ENCODE results near the gene BMPER.

Gene BMPER

DNA sequence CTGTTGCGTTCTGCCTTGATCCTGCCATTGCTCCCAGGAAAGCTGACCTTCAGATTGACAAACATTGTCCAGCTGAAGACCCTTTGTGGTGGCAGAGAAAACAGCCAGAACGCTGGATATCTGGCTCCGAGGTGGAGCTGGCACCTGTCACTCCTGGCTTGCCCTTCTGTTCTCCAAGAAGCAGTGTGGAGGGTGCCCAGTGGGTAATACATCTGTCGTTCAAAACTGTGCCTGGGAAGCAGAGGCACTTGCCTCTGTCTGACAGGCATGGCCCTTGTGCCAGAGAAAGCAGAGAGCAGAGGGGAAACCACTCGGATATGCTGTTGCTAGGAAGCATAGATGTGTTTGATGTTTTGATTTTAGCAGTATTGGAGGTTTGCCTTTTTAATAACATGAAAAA lies 231.4 kb downstream of the BMPER start:
- H3K9me3 Mint-ChIP-seq = peaks cover 3% of the 10 kb centered on the region
- H3K27ac Mint-ChIP-seq = no peak overlapping the region
- no peaks in the 10 kb centered on the region for H3K36me3 Mint-ChIP-seq (ENCODE audit: low read depth)
- H3K4me1 Mint-ChIP-seq (ENCODE audit: low read depth) = no peaks in the 10 kb centered on the region
- no peak overlapping the region for H3K4me3 Mint-ChIP-seq
- H3K27me3 Mint-ChIP-seq = no peaks in the 10 kb centered on the region

DNA sequence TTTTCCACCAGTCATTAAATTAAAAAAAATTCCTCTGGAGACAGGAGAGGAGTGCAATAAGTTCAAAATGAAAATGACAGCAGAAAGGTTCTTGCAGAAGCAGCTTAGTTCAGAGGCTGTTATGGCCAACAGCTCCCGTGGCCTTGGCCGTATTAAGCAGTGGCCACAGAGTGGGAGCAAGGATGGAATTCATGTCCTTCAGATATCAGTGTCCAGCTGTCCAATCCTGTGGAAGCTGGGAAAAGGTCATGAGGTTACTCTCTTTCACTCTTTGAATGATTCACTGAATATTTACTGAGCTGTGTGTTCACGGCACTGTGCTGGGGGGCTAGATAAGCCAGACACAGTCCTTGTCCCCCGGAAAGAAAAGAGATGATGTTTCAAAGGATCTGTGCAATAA lies 231.8 kb downstream of the BMPER start:
- Mint-ChIP-seq H3K9me3 (peaks cover 3% of the 10 kb centered on the region), H3K4me3 (no peak overlapping the region), H3K27me3 (no peaks in the 10 kb centered on the region), H3K27ac (no peak overlapping the region), H3K4me1 (ENCODE audit: low read depth) (no peaks in the 10 kb centered on the region), H3K36me3 (ENCODE audit: low read depth) (no peaks in the 10 kb centered on the region)

DNA sequence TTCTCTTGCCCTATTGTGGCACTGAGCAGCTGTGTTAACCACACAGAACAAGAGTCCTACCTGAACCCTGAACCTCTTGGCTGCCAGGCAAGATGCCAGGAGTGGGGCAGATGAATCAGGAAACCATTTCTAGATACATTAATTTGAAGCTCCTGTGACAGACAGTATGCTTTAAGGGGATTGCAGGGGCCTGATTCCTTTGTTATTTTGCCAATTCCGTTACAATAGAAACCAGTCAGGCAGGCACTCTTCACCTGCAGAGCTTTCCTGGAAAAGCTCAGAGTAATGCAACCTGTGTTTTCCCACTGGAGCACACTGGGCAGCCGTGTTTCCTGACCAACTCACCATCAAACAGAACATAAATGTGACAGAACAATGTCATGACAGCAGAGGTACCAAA lies 233.1 kb downstream of the BMPER start:
- no peak overlapping the region for H3K4me3 Mint-ChIP-seq
- no peaks in the 10 kb centered on the region for H3K36me3 Mint-ChIP-seq (ENCODE audit: low read depth)
- H3K27me3 Mint-ChIP-seq = no peaks in the 10 kb centered on the region
- H3K4me1 Mint-ChIP-seq (ENCODE audit: low read depth) = no peaks in the 10 kb centered on the region
- H3K9me3 Mint-ChIP-seq = peaks cover 3% of the 10 kb centered on the region
- no peak overlapping the region for H3K27ac Mint-ChIP-seq

DNA sequence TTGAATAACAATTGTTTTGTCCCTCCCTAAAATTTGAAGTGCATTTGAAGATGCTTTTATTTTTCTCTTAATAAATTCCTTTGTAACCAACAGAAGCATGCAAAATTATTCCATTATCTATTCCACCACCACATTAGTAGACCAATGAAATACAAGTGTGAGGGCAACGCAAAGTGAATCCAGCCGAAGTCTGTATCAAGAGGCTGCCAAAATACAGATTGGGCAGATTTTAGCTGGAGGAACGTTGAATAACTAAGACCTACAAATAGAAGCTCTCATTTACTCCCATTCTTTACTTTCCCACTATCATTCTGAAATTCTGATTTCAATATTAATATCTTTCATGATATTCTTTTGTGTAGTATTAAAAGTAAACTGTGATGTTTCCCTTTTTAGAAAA lies 233.7 kb downstream of the BMPER start:
- Mint-ChIP-seq H3K4me1 (ENCODE audit: low read depth) (no peaks in the 10 kb centered on the region), H3K27ac (no peak overlapping the region), H3K36me3 (ENCODE audit: low read depth) (no peaks in the 10 kb centered on the region)

DNA sequence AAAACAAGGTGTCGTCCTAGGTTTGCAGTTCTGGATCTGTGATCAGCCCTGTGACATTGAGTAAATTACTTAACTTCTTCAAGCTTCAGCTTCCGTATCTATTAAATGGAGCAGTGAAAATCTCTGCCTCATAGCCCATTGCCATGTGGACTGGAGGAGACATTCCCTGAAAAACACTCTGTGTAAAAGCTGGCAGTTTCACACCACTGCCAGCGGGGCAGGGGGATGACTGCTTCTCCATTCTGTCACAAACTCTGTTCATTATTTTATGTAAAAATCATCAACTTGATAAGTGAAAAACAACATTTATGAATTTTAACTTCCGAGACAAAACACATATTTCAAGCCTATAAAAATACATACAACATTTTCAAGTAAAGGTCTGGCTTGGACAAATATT lies 234.7 kb downstream of the BMPER start:
- Mint-ChIP-seq H3K27me3 (no peaks in the 10 kb centered on the region), H3K9me3 (peaks cover 7% of the 10 kb centered on the region), H3K36me3 (ENCODE audit: low read depth) (no peaks in the 10 kb centered on the region), H3K4me3 (no peak overlapping the region), H3K27ac (no peak overlapping the region), H3K4me1 (ENCODE audit: low read depth) (no peaks in the 10 kb centered on the region)

More for the DNA sequence above, 233.7 kb downstream of the BMPER start:
- H3K4me3 Mint-ChIP-seq = no peak overlapping the region
- peaks cover 3% of the 10 kb centered on the region for H3K9me3 Mint-ChIP-seq
- H3K27me3 Mint-ChIP-seq = no peaks in the 10 kb centered on the region

DNA sequence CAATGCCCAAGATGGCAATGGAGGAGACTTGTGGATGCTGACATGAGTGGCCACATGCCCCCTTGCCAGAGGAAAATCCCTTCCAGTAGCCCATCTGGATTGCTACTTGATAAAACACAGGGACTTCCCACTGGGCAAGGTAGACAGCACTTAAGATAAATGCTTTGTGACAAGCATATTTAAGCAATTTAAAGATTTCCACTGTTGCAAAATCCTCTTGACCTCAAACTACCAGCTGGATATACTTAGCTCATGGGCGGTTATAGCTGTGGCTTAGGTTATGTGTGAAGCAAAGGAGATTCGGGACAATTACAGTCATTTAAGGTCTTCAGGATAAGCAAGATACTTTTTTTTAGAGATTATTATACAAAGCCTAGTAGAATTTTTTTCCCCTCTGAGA lies 238.1 kb downstream of the BMPER start:
- H3K4me3 Mint-ChIP-seq = no peak overlapping the region
- no peaks in the 10 kb centered on the region for H3K4me1 Mint-ChIP-seq (ENCODE audit: low read depth)
- H3K36me3 Mint-ChIP-seq (ENCODE audit: low read depth) = no peaks in the 10 kb centered on the region
- H3K27ac Mint-ChIP-seq = no peak overlapping the region
- H3K9me3 Mint-ChIP-seq = peaks cover 7% of the 10 kb centered on the region
- no peaks in the 10 kb centered on the region for H3K27me3 Mint-ChIP-seq

DNA sequence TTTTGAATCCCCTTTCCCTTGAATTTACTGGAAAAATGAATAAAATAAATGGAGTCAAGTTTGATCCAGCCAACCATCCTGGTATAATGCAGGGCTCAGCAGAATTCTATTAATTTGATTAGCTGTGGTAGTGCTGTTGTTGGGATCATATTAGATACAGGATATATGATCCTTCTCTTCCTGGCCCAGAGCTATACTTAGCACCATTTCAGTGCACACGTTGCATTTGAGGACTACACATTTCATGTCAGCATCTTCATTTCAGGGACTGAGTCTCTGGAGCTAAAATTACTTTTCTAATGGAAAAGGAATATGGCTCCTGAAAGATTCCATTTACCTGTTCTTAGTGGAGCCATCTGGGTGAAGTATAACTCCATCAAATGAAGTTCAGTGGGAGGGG lies 240.3 kb downstream of the BMPER start:
- H3K27ac Mint-ChIP-seq = no peak overlapping the region
- H3K36me3 Mint-ChIP-seq (ENCODE audit: low read depth) = no peaks in the 10 kb centered on the region
- H3K9me3 Mint-ChIP-seq = peaks cover 5% of the 10 kb centered on the region
- H3K4me1 Mint-ChIP-seq (ENCODE audit: low read depth) = no peaks in the 10 kb centered on the region
- H3K4me3 Mint-ChIP-seq = no peak overlapping the region
- H3K27me3 Mint-ChIP-seq = no peaks in the 10 kb centered on the region

DNA sequence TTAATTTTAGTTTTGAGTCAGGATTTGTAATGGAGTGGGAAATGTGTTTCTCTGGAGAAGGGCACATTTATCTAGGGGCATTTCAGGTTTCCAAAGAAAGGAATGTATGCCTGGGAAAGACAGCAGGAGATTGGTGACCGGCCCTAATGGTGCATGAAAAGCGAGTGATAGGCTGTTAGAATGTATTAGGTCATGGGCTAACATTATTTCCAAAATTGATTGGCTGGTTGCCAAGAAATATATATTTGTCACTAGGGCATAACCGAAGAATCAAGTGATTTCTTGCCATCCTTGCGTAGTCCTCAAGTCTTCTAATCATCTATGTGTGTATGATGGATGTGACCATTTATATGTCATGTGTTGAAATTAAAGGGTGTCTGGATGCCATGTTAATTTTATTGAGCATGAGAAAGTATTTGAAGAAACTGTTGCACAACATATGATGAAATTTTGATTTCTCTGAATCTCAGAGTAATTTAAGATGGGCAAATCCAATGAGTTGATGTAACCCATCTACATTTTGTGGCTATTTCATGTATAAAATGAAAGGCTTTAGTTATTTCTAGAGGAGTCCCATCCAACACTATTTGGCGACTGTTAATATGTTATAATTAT lies 248.4 kb downstream of the BMPER start:
- Mint-ChIP-seq H3K36me3 (ENCODE audit: low read depth) (no peaks in the 10 kb centered on the region), H3K4me3 (no peak overlapping the region), H3K9me3 (no peaks in the 10 kb centered on the region), H3K27me3 (no peaks in the 10 kb centered on the region), H3K27ac (no peak overlapping the region), H3K4me1 (ENCODE audit: low read depth) (no peaks in the 10 kb centered on the region)

DNA sequence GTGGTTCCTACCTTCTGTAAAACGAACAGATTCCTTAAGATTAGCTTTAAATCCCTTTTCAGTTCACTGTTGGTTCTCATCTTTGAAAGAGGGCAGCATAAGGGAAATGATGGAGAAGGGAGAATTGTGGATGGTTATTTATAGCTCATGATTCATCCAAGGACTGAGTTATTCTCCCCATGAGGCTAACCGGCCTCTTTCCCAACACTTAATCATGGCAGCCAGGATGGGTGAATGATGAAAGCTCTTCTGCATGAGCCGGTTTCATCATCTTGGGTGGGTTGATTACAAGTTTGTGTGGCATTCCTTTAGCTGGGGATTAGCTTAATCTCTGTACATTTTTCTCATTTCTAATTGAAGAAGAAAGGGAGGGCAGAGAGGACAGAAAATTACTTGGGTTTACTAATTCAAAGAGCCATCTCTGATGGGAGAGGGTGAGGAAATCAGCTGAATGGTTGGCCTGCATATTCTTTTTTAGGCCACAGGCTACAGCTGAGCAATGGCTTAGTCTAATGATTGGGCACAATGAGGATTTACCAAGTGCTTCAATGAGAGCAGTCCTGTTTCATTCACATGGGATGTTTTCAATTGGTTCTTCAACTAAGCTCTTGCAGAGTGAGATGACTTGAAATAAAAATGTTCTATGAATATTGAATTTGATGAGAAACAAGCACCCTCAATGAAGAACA lies 250.0 kb downstream of the BMPER start:
- no peaks in the 10 kb centered on the region for H3K9me3 Mint-ChIP-seq
- H3K4me3 Mint-ChIP-seq = no peak overlapping the region
- no peak overlapping the region for H3K27ac Mint-ChIP-seq
- H3K36me3 Mint-ChIP-seq (ENCODE audit: low read depth) = no peaks in the 10 kb centered on the region
- H3K4me1 Mint-ChIP-seq (ENCODE audit: low read depth) = no peaks in the 10 kb centered on the region
- no peaks in the 10 kb centered on the region for H3K27me3 Mint-ChIP-seq

DNA sequence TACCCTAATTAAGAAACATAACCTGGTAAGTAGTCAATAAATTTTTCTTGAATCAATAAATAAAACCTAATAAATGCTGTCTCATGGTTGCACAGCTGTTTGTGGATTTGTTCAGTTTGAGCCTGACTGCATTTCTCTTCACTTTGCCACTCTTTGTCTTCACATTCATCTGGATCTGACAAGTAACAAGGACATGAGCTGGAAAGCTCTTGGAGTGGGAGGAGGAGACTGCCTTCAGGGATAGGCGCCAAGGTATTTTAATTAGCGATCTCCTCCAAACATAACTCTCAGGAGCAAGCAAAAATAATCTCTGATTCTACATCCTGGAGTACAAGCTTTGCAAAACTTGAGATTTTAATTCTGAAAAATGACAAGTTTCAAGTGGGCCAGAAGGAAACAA lies 251.0 kb downstream of the BMPER start:
- Mint-ChIP-seq H3K4me1 (ENCODE audit: low read depth) (no peaks in the 10 kb centered on the region), H3K36me3 (ENCODE audit: low read depth) (no peaks in the 10 kb centered on the region), H3K27ac (no peak overlapping the region), H3K9me3 (no peaks in the 10 kb centered on the region), H3K4me3 (no peak overlapping the region), H3K27me3 (no peaks in the 10 kb centered on the region)

DNA sequence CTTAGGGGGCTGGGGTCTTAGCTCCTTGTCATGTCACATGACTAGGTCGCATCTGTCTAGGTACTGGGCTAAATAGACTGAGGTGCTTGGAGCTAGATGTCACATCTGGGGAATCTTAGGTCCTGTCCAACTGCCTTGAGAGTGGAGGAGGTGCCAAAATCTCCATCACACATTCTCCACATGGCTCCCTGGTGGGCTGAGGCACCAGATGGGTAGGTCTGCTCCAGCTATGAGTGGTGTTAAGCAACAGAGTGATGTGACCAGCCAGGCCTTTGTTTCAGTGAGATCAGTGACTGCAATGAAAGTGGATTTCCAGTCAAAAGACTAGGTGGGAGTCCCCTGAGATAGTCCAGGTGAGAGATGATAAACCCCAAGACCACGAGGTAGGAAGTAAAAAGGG lies 251.8 kb downstream of the BMPER start:
- Mint-ChIP-seq H3K4me3 (no peak overlapping the region), H3K27me3 (no peaks in the 10 kb centered on the region), H3K4me1 (ENCODE audit: low read depth) (no peaks in the 10 kb centered on the region), H3K36me3 (ENCODE audit: low read depth) (no peaks in the 10 kb centered on the region), H3K9me3 (no peaks in the 10 kb centered on the region), H3K27ac (no peak overlapping the region)

DNA sequence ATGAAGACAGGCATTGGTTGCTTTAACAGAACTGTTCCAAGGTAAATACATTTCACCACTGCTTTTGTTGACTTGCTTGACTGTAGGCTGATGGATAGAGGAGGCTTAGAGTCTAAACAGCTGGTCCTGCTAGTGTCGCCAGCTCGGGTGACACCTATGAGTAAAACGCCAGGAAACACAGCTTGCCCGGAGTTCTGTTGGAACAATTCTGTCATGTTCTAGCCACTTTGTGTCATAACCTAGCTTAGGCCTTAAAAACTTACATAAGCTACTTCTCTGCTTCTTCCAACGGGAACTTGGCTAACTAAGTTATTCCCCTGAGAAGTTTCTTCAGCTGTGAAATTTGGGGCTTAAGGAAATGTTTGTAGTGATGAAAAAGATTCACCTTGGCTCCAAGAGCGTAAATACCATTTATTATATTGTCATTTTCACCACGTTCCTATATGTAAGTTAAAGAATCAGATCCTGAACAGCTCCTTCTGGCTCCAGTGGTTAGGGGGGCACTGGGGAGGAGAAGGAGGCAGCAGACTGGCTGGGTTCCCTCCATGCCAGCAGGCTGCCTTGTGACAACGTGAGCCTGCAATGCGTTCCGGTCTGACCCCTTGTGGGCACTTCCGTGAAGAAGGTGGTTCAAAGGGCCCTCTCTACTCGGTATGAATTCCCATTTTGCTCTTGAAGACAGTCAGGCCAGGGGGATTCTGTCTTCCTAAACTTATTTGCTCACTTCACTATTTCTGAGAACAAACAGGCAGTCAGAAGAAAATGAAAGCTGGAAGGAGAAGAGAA lies 253.2 kb downstream of the BMPER start:
- no peaks in the 10 kb centered on the region for H3K4me1 Mint-ChIP-seq (ENCODE audit: low read depth)
- H3K9me3 Mint-ChIP-seq = no peaks in the 10 kb centered on the region
- no peak overlapping the region for H3K4me3 Mint-ChIP-seq
- no peaks in the 10 kb centered on the region for H3K36me3 Mint-ChIP-seq (ENCODE audit: low read depth)
- H3K27ac Mint-ChIP-seq = no peak overlapping the region
- H3K27me3 Mint-ChIP-seq = no peaks in the 10 kb centered on the region

DNA sequence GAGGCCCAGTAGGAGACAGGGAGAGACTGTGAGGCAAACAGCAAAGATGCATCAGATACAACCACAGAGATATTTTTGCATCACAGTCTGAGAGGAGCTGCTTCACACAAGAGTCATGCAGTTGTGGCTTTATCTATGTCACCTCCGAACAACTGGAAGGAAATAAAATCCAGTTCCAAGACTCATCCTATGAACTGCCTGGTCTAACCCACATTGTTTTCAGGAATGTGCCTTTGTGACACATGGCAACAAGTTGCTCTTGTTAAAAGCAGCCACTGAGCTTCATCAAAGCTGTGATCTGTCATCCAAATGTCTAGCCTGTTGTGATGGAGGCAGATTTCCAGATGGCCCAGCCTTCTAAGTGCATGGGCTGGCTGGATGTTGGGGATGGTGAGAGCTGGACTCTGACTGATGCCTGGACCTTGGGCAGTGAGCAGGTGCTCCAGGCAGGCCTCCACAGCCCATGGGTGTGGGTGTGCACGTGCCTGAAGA lies 255.0 kb downstream of the BMPER start:
- H3K9me3 Mint-ChIP-seq = no peaks in the 10 kb centered on the region
- no peaks in the 10 kb centered on the region for H3K36me3 Mint-ChIP-seq (ENCODE audit: low read depth)
- H3K4me1 Mint-ChIP-seq (ENCODE audit: low read depth) = no peaks in the 10 kb centered on the region
- no peaks in the 10 kb centered on the region for H3K27me3 Mint-ChIP-seq
- no peak overlapping the region for H3K4me3 Mint-ChIP-seq
- H3K27ac Mint-ChIP-seq = no peak overlapping the region

DNA sequence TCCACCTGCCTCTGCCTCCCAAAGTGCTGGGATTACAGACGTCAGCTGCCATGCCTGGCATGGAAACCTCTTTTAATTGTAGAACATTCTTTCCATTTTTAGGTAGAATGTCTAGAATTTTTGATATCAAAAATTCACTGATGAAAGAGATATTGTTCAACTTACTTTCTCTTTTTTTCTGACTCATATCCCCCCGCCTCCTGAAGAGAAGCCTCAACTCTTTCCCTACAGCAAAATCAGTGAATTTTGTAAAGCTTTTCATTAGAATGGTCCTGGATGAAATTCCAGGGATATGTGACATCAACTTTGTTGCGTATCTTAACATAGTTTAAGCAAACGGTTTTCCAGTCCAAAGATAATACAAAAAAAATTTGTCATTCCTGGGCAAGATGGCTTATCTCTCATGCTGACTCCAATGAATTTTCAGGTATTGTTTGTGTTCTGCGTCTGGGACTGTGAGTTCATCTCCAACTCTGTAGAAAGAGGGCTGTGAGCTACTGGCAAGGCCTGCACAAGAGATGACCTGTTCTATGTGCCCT lies 256.8 kb downstream of the BMPER start:
- Mint-ChIP-seq H3K9me3 (no peaks in the 10 kb centered on the region), H3K4me3 (no peak overlapping the region), H3K36me3 (ENCODE audit: low read depth) (no peaks in the 10 kb centered on the region), H3K27me3 (no peaks in the 10 kb centered on the region), H3K27ac (no peak overlapping the region), H3K4me1 (ENCODE audit: low read depth) (no peaks in the 10 kb centered on the region)

DNA sequence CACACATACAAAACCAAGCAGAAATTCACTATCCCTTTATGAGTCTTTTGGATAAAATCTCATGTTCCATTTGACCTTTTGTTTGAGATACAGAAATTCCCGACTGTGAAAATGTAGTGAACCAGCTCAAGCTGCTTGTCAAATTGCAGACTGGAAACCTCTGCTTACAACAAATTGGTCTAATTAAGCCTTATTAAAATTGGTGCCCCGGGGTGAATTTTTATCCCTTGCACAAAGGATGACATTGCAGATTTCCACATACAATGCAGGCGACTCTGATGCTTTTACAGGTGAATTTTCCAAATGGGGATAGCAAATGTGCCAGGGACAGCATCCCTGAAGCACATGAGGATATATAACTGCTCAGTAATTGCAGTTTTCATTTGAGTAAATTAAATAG lies 257.3 kb downstream of the BMPER start:
- Mint-ChIP-seq H3K4me3 (no peak overlapping the region), H3K27me3 (no peaks in the 10 kb centered on the region), H3K27ac (no peak overlapping the region), H3K9me3 (no peaks in the 10 kb centered on the region), H3K36me3 (ENCODE audit: low read depth) (no peaks in the 10 kb centered on the region), H3K4me1 (ENCODE audit: low read depth) (no peaks in the 10 kb centered on the region)
